WI38 (cell line): Measurements from ENCODE around the gene UBE2F.
"Not testable (repeated sequence)": the region's sequence is repeated elsewhere in the genome, so short reads cannot be mapped to it uniquely, and the experiment has no call there.

Experiments used
- H3K4me3 ChIP-seq: 2 replicates; pipeline ENCODE4 v1.5.1; 2011; ENCODE audit warnings: low read depth, mild to moderate bottlenecking, control low read depth, low read length
- CTCF ChIP-seq: IDR thresholded peaks from 2 replicates; pipeline ENCODE4 v1.5.1; 2012; ENCODE audit warnings: low read depth, mild to moderate bottlenecking, control low read depth, low read length

The UBE2F gene

GRCh38 chr2:237962432-237963084 lies 4.3 kb upstream of the UBE2F start:
- H3K4me3 ChIP-seq: no peak overlapping the region
- no peak for TF ChIP-seq CTCF

- not testable (repeated sequence) for H3K4me3 ChIP-seq
These were observed 3.3 kb upstream of the UBE2F start for GRCh38 chr2:237963490-237963991.

DNA sequence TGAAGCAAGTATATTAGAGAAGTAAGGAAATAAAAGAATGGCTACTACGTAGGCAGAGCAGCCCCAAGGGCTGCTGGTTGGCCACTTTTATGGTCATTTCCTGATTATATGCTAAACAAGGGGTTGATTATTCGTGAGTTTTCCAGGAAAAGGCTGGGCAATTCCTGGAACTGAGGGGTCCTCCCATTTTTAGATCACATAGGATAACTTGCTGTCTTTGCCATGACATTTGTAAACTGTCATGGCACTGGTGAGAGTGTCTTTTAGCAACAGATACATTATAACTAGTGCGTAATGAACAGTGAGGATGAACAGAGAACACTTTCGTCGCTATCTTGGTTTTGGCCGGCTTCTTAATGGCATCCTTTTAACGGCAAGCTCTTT lies 2.6 kb upstream of the UBE2F start:
- no peak overlapping the region for H3K4me3 ChIP-seq
- TF ChIP-seq CTCF: no peak

GRCh38 chr2:237964578-237965404 lies 2.0 kb upstream of the UBE2F start:
- TF ChIP-seq CTCF: no peak

GRCh38 chr2:237965844-237966243 lies 970 bp upstream of the UBE2F start:
- H3K4me3 ChIP-seq: not testable (repeated sequence)

More at GRCh38 chr2:237964578-237965404, 2.0 kb upstream of the UBE2F start:
- H3K4me3 ChIP-seq: no peak overlapping the region

DNA sequence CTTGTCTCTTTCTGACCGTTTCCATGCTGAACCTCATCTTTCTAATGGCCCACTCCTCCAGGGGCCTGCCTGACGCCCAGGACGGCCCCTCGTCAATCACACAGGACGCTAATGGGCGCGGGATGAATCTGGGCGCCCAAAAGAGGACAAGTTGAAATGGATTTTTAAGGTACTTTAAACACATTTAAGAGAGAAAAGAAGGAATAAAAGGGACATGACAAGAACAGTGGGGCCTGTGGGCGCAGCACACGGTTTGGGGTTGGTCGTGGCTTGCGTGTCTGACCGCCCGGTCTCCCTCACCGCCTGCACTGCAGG lies 607 bp upstream of the UBE2F start:
- H3K4me3 ChIP-seq: peak overlapping the region; percentile 87
- TF ChIP-seq CTCF: no peak

- TF ChIP-seq CTCF: no peak
- H3K4me3 ChIP-seq: peak overlapping the region; percentile 87
These were observed 693 bp downstream of the UBE2F start for GRCh38 chr2:237967463-237967951.

GRCh38 chr2:237968048-237968862 lies 1.4 kb downstream of the UBE2F start:
- H3K4me3 ChIP-seq: peak overlapping the region; percentile 87
- no peak for TF ChIP-seq CTCF
